AG09319 (cell line): Measurements from ENCODE around the gene MTMR10.
A peak's percentile ranks its signal among the peaks of the same experiment; 100 is the strongest.

Source experiments
- DNase-seq: peaks from one replicate; pipeline ENCODE4 v3.0.0-alpha.2; 2010; ENCODE audit warnings: low read depth; ENCODE audit errors: extremely low read depth
- TF ChIP-seq, protein P1 (sequence below): IDR thresholded peaks from 2 replicates; pipeline ENCODE4 v1.5.1; 2011; ENCODE audit warnings: low read depth, mild to moderate bottlenecking, inconsistent platforms, low read length, moderate library complexity

MTMR10 gene

DNA sequence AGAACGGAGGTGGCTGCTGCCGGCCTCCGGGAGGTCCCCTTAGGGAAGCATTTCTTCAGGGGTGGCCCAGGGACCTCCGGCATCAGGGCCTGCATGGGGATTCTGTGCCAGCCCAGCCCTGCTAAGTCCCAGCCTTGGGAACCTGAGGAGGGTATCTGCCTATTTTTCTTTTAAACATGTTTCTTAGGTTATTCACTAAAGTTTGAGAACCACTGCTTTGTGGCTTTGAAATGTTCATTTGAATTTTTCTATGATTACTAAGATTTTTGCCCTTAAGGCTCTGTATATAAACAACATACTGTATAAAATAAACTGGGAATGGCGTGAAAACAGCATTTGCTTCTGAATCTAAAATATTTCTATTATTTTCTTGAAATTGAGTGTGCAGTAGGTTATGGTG is 63.4 kb downstream of the MTMR10 start:
- DNase-seq = no peak
- TF ChIP-seq, protein P1, sequence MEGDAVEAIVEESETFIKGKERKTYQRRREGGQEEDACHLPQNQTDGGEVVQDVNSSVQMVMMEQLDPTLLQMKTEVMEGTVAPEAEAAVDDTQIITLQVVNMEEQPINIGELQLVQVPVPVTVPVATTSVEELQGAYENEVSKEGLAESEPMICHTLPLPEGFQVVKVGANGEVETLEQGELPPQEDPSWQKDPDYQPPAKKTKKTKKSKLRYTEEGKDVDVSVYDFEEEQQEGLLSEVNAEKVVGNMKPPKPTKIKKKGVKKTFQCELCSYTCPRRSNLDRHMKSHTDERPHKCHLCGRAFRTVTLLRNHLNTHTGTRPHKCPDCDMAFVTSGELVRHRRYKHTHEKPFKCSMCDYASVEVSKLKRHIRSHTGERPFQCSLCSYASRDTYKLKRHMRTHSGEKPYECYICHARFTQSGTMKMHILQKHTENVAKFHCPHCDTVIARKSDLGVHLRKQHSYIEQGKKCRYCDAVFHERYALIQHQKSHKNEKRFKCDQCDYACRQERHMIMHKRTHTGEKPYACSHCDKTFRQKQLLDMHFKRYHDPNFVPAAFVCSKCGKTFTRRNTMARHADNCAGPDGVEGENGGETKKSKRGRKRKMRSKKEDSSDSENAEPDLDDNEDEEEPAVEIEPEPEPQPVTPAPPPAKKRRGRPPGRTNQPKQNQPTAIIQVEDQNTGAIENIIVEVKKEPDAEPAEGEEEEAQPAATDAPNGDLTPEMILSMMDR = no peak

GRCh38 chr15:30927148-30927761 is 64.2 kb downstream of the MTMR10 start:
- no peak for DNase-seq
- TF ChIP-seq, protein P1 = no peak

- DNase-seq = no peak
- TF ChIP-seq, protein P1 = no peak
Measured at GRCh38 chr15:30926161-30926560, 65.3 kb downstream of the MTMR10 start.

- DNase-seq = no peak
- TF ChIP-seq, protein P1 = no peak
Measured at GRCh38 chr15:30925686-30926085, 65.7 kb downstream of the MTMR10 start.

GRCh38 chr15:30924353-30924752 is 67.1 kb downstream of the MTMR10 start:
- TF ChIP-seq, protein P1 = no peak
- peak; percentile 30 for DNase-seq

DNA sequence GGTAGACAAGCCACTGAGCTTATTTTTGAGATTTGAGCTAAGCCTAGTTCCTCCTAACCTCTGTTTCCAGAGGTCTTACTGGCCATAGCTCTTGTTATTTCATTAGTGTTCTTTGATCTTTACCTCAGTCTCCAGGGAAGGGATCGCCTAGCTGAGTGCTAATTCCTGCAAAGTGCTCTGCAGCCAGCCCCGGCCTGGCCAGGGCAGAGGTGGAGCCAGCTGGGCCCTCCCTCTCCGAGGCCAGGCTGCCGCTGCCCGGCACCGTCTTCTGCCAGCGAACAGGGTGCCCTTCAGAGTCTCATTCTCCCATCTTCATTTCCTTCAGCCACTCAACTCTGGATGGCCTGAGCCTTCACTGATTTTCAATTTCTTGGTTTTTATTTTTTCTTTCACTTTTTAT is 68.0 kb downstream of the MTMR10 start:
- no peak for DNase-seq
- TF ChIP-seq, protein P1 = no peak

- no peak for DNase-seq
- TF ChIP-seq, protein P1 = no peak
Measured at GRCh38 chr15:30922480-30923311, 68.7 kb downstream of the MTMR10 start.
